Measurements from ENCODE around the gene STAMBP.
A peak's percentile ranks its signal among the peaks of the same experiment; 100 is the strongest.
"Not testable (repeated sequence)": the region's sequence is repeated elsewhere in the genome, so short reads cannot be mapped to it uniquely, and the experiment has no call there.

STAMBP gene

GRCh38 chr2:73852020-73852419 is 23.3 kb downstream of the STAMBP start:
- Histone ChIP-seq H3K36me3 (ENCODE audit: control insufficient read depth in 2 of 2, insufficient read depth in 2 of 2, low read length in 2 of 2) (peaks cover 62 to 69% of the 10 kb centered on the region in 2 donors), H3K9me3 (ENCODE audit: control insufficient read depth in 2 of 2, low read length in 2 of 2) (no peaks in the 10 kb centered on the region), H3K9ac (ENCODE audit: low read depth in 1 of 2, low read length in 2 of 2) (no peak overlapping the region), H3K4me1 (ENCODE audit: control insufficient read depth in 2 of 2, insufficient read depth in 2 of 2, low read length in 2 of 2) (no peaks in the 10 kb centered on the region), H3K27me3 (ENCODE audit: control insufficient read depth in 2 of 2, insufficient read depth in 2 of 2, low read length in 2 of 2) (no peaks in the 10 kb centered on the region), H3K4me3 (ENCODE audit: low read length in 2 of 2) (no peak overlapping the region), H3K27ac (ENCODE audit: low read depth in 2 of 2, low read length in 2 of 2) (no peak overlapping the region)

GRCh38 chr2:73855526-73855925 is 26.8 kb downstream of the STAMBP start:
- Histone ChIP-seq H3K27ac (ENCODE audit: low read depth in 2 of 2, low read length in 2 of 2) (no peak overlapping the region), H3K9me3 (ENCODE audit: control insufficient read depth in 2 of 2, low read length in 2 of 2) (no peaks in the 10 kb centered on the region), H3K9ac (ENCODE audit: low read depth in 1 of 2, low read length in 2 of 2) (no peak overlapping the region), H3K36me3 (ENCODE audit: control insufficient read depth in 2 of 2, insufficient read depth in 2 of 2, low read length in 2 of 2) (peaks cover 64 to 66% of the 10 kb centered on the region in 2 donors), H3K4me1 (ENCODE audit: control insufficient read depth in 2 of 2, insufficient read depth in 2 of 2, low read length in 2 of 2) (no peaks in the 10 kb centered on the region), H3K27me3 (ENCODE audit: control insufficient read depth in 2 of 2, insufficient read depth in 2 of 2, low read length in 2 of 2) (no peaks in the 10 kb centered on the region), H3K4me3 (ENCODE audit: low read length in 2 of 2) (no peak overlapping the region)

- no peak overlapping the region for H3K27ac ChIP-seq (ENCODE audit: low read depth in 2 of 2, low read length in 2 of 2)
- H3K4me1 ChIP-seq (ENCODE audit: control insufficient read depth in 2 of 2, insufficient read depth in 2 of 2, low read length in 2 of 2): no peaks in the 10 kb centered on the region
- no peak overlapping the region for H3K4me3 ChIP-seq (ENCODE audit: low read length in 2 of 2)
- no peak overlapping the region for H3K9ac ChIP-seq (ENCODE audit: low read depth in 1 of 2, low read length in 2 of 2)
- no peaks in the 10 kb centered on the region for H3K27me3 ChIP-seq (ENCODE audit: control insufficient read depth in 2 of 2, insufficient read depth in 2 of 2, low read length in 2 of 2)
- H3K36me3 ChIP-seq (ENCODE audit: control insufficient read depth in 2 of 2, insufficient read depth in 2 of 2, low read length in 2 of 2): peaks cover 61 to 70% of the 10 kb centered on the region in 2 donors
- H3K9me3 ChIP-seq (ENCODE audit: control insufficient read depth in 2 of 2, low read length in 2 of 2): no peaks in the 10 kb centered on the region
Measured at GRCh38 chr2:73856214-73856613, 27.5 kb downstream of the STAMBP start.

DNA sequence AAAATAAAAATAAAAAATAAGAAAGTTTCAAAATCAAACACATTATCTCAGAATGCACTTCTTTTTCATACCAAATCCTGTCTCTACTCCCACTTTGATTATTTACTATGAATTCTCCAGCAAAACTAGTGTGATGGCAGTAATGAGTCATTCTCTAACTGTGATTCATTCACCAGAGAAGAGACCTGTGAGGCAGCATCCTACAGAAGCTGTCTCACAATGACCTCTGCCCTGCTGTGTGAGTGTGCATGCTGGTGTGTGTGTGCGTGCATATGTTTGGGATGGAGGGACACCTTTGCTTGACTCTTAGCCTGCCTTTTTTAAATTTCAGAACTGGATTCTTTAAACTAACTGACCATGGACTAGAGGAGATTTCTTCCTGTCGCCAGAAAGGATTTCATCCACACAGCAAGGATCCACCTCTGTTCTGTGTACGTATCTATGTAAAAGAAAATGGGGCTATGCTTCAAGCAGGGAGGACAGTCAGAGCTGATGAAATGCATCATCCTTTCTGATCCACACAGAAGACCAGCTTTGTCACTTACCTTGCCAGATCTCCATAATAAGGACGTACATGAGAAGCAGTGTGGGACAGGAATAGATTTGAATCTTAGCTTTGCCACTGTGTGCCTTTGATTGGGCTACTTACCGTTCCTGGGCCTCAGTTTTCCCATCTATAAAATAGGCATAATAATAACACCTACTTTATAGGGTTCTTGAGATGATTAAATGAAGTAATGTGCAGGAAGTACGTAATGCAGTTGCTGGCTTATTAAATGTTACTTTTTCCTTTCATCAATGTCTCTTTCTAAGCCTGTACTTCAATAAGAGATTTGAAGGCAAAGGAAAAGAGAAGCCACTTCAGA is 31.2 kb downstream of the STAMBP start:
- Histone ChIP-seq H3K9ac (ENCODE audit: low read depth in 1 of 2, low read length in 2 of 2) (no peak overlapping the region), H3K27me3 (ENCODE audit: control insufficient read depth in 2 of 2, insufficient read depth in 2 of 2, low read length in 2 of 2) (no peaks in the 10 kb centered on the region), H3K9me3 (ENCODE audit: control insufficient read depth in 2 of 2, low read length in 2 of 2) (no peaks in the 10 kb centered on the region), H3K36me3 (ENCODE audit: control insufficient read depth in 2 of 2, insufficient read depth in 2 of 2, low read length in 2 of 2) (peaks cover 57 to 77% of the 10 kb centered on the region in 2 donors), H3K4me3 (ENCODE audit: low read length in 2 of 2) (no peak overlapping the region), H3K27ac (ENCODE audit: low read depth in 2 of 2, low read length in 2 of 2) (no peak overlapping the region), H3K4me1 (ENCODE audit: control insufficient read depth in 2 of 2, insufficient read depth in 2 of 2, low read length in 2 of 2) (no peaks in the 10 kb centered on the region)

DNA sequence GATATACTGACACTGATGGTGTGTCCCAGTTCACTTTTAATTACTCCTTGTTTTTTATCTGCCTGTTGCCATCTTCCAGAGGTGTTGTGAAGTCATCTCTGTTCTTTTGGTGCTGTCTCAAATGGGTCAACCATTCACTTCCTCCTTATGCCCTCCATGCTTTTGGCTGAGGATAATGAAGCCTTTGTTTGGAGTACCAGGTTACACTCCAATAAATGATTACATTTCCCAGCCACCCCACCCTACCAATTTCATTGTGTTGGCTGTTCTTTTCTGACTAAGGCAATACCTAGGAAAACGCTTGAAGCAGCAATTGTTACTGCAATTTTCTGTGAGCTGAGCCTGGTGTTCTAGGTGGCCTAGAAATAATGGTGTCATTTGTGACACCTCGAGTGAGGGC is 34.2 kb downstream of the STAMBP start:
- H3K9ac ChIP-seq (ENCODE audit: low read depth in 1 of 2, low read length in 2 of 2): no peak overlapping the region
- H3K27ac ChIP-seq (ENCODE audit: low read depth in 2 of 2, low read length in 2 of 2): no peak overlapping the region
- H3K4me3 ChIP-seq (ENCODE audit: low read length in 2 of 2): no peak overlapping the region
- no peaks in the 10 kb centered on the region for H3K27me3 ChIP-seq (ENCODE audit: control insufficient read depth in 2 of 2, insufficient read depth in 2 of 2, low read length in 2 of 2)
- no peaks in the 10 kb centered on the region for H3K4me1 ChIP-seq (ENCODE audit: control insufficient read depth in 2 of 2, insufficient read depth in 2 of 2, low read length in 2 of 2)
- peaks cover 47 to 63% of the 10 kb centered on the region in 2 donors for H3K36me3 ChIP-seq (ENCODE audit: control insufficient read depth in 2 of 2, insufficient read depth in 2 of 2, low read length in 2 of 2)
- no peaks in the 10 kb centered on the region for H3K9me3 ChIP-seq (ENCODE audit: control insufficient read depth in 2 of 2, low read length in 2 of 2)

GRCh38 chr2:73868204-73868978 is 39.6 kb downstream of the STAMBP start:
- Histone ChIP-seq H3K9ac (ENCODE audit: low read depth in 1 of 2, low read length in 2 of 2) (no peak overlapping the region), H3K36me3 (ENCODE audit: control insufficient read depth in 2 of 2, insufficient read depth in 2 of 2, low read length in 2 of 2) (peaks cover 25 to 30% of the 10 kb centered on the region in 2 donors), H3K4me3 (ENCODE audit: low read length in 2 of 2) (no peak overlapping the region), H3K27ac (ENCODE audit: low read depth in 2 of 2, low read length in 2 of 2) (no peak overlapping the region), H3K4me1 (ENCODE audit: control insufficient read depth in 2 of 2, insufficient read depth in 2 of 2, low read length in 2 of 2) (no peaks in the 10 kb centered on the region), H3K27me3 (ENCODE audit: control insufficient read depth in 2 of 2, insufficient read depth in 2 of 2, low read length in 2 of 2) (no peaks in the 10 kb centered on the region), H3K9me3 (ENCODE audit: control insufficient read depth in 2 of 2, low read length in 2 of 2) (no peaks in the 10 kb centered on the region)

GRCh38 chr2:73870084-73870483 is 41.3 kb downstream of the STAMBP start:
- H3K9ac ChIP-seq (ENCODE audit: low read depth in 1 of 2, low read length in 2 of 2): no peak overlapping the region
- peak overlapping the region; percentile 4 to 5 for H3K27ac ChIP-seq (ENCODE audit: low read depth in 2 of 2, low read length in 2 of 2)
- H3K4me3 ChIP-seq (ENCODE audit: low read length in 2 of 2): no peak overlapping the region
- H3K27me3 ChIP-seq (ENCODE audit: control insufficient read depth in 2 of 2, insufficient read depth in 2 of 2, low read length in 2 of 2): no peaks in the 10 kb centered on the region
- peaks cover 12 to 17% of the 10 kb centered on the region in 2 donors for H3K36me3 ChIP-seq (ENCODE audit: control insufficient read depth in 2 of 2, insufficient read depth in 2 of 2, low read length in 2 of 2)
- H3K9me3 ChIP-seq (ENCODE audit: control insufficient read depth in 2 of 2, low read length in 2 of 2): no peaks in the 10 kb centered on the region
- H3K4me1 ChIP-seq (ENCODE audit: control insufficient read depth in 2 of 2, insufficient read depth in 2 of 2, low read length in 2 of 2): no peaks in the 10 kb centered on the region

- H3K4me3 ChIP-seq (ENCODE audit: low read length in 2 of 2): peak overlapping the region in 1 of 2 donors; percentile 17
- no peaks in the 10 kb centered on the region for H3K36me3 ChIP-seq (ENCODE audit: control insufficient read depth in 2 of 2, insufficient read depth in 2 of 2, low read length in 2 of 2)
- H3K27me3 ChIP-seq (ENCODE audit: control insufficient read depth in 2 of 2, insufficient read depth in 2 of 2, low read length in 2 of 2): no peaks in the 10 kb centered on the region
- no peaks in the 10 kb centered on the region for H3K9me3 ChIP-seq (ENCODE audit: control insufficient read depth in 2 of 2, low read length in 2 of 2)
- no peaks in the 10 kb centered on the region for H3K4me1 ChIP-seq (ENCODE audit: control insufficient read depth in 2 of 2, insufficient read depth in 2 of 2, low read length in 2 of 2)
- peak overlapping the region in 1 of 2 donors; percentile 3 for H3K27ac ChIP-seq (ENCODE audit: low read depth in 2 of 2, low read length in 2 of 2)
- no peak overlapping the region for H3K9ac ChIP-seq (ENCODE audit: low read depth in 1 of 2, low read length in 2 of 2)
Measured at GRCh38 chr2:73877071-73877802, 48.5 kb downstream of the STAMBP start.

DNA sequence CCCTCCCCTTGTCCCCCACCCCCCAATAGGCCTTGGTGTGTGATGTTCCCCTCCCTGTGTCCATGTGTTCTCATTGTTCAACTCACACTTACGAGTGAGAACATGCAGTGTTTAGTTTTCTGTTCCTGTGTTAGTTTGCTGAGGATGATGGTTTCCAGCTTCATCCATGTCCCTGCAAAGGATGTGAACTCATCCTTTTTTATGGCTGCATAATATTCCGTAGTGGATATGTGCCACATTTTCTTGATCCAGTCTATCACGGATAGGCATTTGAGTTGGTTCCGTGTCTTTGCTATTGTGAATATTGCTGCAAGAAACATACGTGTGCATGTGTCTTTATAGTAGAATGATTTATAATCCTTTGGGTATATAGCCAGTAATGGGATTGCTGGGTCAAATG is 49.2 kb downstream of the STAMBP start:
- H3K9ac ChIP-seq (ENCODE audit: low read depth in 1 of 2, low read length in 2 of 2): not testable (repeated sequence)

GRCh38 chr2:73885406-73885805 is 56.6 kb downstream of the STAMBP start:
- Histone ChIP-seq H3K36me3 (ENCODE audit: control insufficient read depth in 2 of 2, insufficient read depth in 2 of 2, low read length in 2 of 2) (no peaks in the 10 kb centered on the region), H3K9ac (ENCODE audit: low read depth in 1 of 2, low read length in 2 of 2) (no peak overlapping the region), H3K9me3 (ENCODE audit: control insufficient read depth in 2 of 2, low read length in 2 of 2) (no peaks in the 10 kb centered on the region), H3K27ac (ENCODE audit: low read depth in 2 of 2, low read length in 2 of 2) (no peak overlapping the region), H3K4me3 (ENCODE audit: low read length in 2 of 2) (no peak overlapping the region), H3K27me3 (ENCODE audit: control insufficient read depth in 2 of 2, insufficient read depth in 2 of 2, low read length in 2 of 2) (no peaks in the 10 kb centered on the region), H3K4me1 (ENCODE audit: control insufficient read depth in 2 of 2, insufficient read depth in 2 of 2, low read length in 2 of 2) (no peaks in the 10 kb centered on the region)

More for the DNA sequence above, 49.2 kb downstream of the STAMBP start:
- H3K4me3 ChIP-seq (ENCODE audit: low read length in 2 of 2); H3K4me1 ChIP-seq (ENCODE audit: control insufficient read depth in 2 of 2, insufficient read depth in 2 of 2, low read length in 2 of 2); H3K27me3 ChIP-seq (ENCODE audit: control insufficient read depth in 2 of 2, insufficient read depth in 2 of 2, low read length in 2 of 2); H3K9me3 ChIP-seq (ENCODE audit: control insufficient read depth in 2 of 2, low read length in 2 of 2); H3K36me3 ChIP-seq (ENCODE audit: control insufficient read depth in 2 of 2, insufficient read depth in 2 of 2, low read length in 2 of 2): not testable (repeated sequence)
- H3K27ac ChIP-seq (ENCODE audit: low read depth in 2 of 2, low read length in 2 of 2): peak overlapping the region in 1 of 2 donors; percentile 3
